SIG-M5 (cell line): ENCODE measurements around the gene SDSL.
A peak's percentile ranks its signal among the peaks of the same experiment; 100 is the strongest.

Experiments
- DNase-seq: peaks from one replicate; lab custom pipeline; 2025; lab: John Stamatoyannopoulos, UW

SDSL gene

GRCh38 chr12:113422030-113422885 lies at the start of gene SDSL:
SDSL (plus strand) TSS chr12:113422380; CDS start chr12:113427983, 5,603 bp downstream.
- DNase-seq = peak; percentile 97

GRCh38 chr12:113373440-113373839 lies 48.7 kb upstream of the SDSL start:
- no peak for DNase-seq

- DNase-seq = no peak
Measured at GRCh38 chr12:113373969-113374368, 48.2 kb upstream of the SDSL start.

- DNase-seq = no peak
Measured at GRCh38 chr12:113374823-113375428, 47.3 kb upstream of the SDSL start.

GRCh38 chr12:113378291-113378690 lies 43.9 kb upstream of the SDSL start:
- DNase-seq = no peak

- no peak for DNase-seq
Measured at GRCh38 chr12:113381220-113381619, 41.0 kb upstream of the SDSL start.

- no peak for DNase-seq
Measured at GRCh38 chr12:113382206-113382605, 40.0 kb upstream of the SDSL start.

GRCh38 chr12:113384778-113385177 lies 37.4 kb upstream of the SDSL start:
- DNase-seq = no peak

- no peak for DNase-seq
Measured at GRCh38 chr12:113385282-113385882, 36.8 kb upstream of the SDSL start.

- DNase-seq = no peak
Measured at GRCh38 chr12:113386866-113387566, 35.2 kb upstream of the SDSL start.

- DNase-seq = no peak
Measured at GRCh38 chr12:113387631-113388030, 34.5 kb upstream of the SDSL start.

GRCh38 chr12:113388351-113388750 lies 33.8 kb upstream of the SDSL start:
- DNase-seq = no peak

GRCh38 chr12:113390064-113391043 lies 31.8 kb upstream of the SDSL start:
- DNase-seq = no peak

- DNase-seq = no peak
Measured at GRCh38 chr12:113391145-113391544, 31.0 kb upstream of the SDSL start.

GRCh38 chr12:113391650-113392337 lies 30.4 kb upstream of the SDSL start:
- DNase-seq = no peak

- no peak for DNase-seq
Measured at GRCh38 chr12:113392520-113392919, 29.7 kb upstream of the SDSL start.

GRCh38 chr12:113392988-113393579 lies 29.1 kb upstream of the SDSL start:
- no peak for DNase-seq

- DNase-seq = no peak
Measured at GRCh38 chr12:113393749-113394148, 28.4 kb upstream of the SDSL start.

- DNase-seq = no peak
Measured at GRCh38 chr12:113395119-113395518, 27.1 kb upstream of the SDSL start.

GRCh38 chr12:113396200-113396599 lies 26.0 kb upstream of the SDSL start:
- DNase-seq = no peak
